Measurements from ENCODE around the gene FXYD3.

Gene FXYD3

DNA sequence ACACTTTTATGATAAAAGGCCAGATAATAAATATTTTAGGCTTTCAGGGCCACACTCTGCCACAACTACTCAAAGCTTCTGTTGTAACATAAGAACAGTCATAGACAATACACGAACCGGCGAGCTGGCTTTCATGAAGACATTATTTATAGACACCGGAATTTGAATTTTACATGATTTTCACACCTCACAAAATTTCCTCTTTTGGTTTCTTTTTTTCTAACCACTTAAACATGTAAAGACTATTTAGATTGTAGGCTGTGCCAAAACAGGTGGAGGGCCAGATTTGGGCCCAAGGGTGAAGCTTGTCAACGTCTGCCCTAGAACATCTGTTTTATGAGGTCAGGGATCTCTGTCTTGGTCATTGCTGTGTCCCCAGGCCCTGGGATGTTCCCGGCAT is 29.7 kb upstream of the FXYD3 start:
- DNase-seq (ENCODE audit: low read depth), result no peak
- no peak overlapping the region for H3K4me3 ChIP-seq (ENCODE audit: low read length)
- TF ChIP-seq CTCF (IDR thresholded peaks at IDR 0.05; ENCODE audit: insufficient read depth, low read depth, low read length, missing control alignments), result no peak

GRCh38 chr19:35086455-35086854 is 29.2 kb upstream of the FXYD3 start:
- no peak for TF ChIP-seq CTCF (IDR thresholded peaks at IDR 0.05; ENCODE audit: insufficient read depth, low read depth, low read length, missing control alignments)
- H3K4me3 ChIP-seq (ENCODE audit: low read length), result no peak overlapping the region
- DNase-seq (ENCODE audit: low read depth), result no peak

DNA sequence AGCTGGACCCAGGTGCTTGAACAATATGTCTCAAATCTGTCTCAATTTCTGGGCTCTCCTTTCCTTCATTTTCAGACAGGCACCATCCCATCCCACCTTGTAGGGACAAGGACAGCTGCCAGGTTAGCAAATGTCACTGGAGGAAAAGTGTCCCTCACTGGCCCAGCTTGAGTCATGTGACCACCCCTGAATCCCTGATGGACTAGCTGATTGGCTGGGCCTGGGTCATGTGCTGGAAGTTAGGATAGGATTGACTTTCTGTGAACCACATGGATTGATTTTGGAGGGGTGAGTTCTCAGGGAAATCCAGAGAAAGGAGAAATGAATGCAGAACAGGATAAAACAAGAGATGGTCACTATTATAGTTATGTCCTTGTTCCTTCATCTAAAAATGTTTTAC is 28.2 kb upstream of the FXYD3 start:
- DNase-seq (ENCODE audit: low read depth), result no peak
- TF ChIP-seq CTCF (IDR thresholded peaks at IDR 0.05; ENCODE audit: insufficient read depth, low read depth, low read length, missing control alignments), result no peak
- H3K4me3 ChIP-seq (ENCODE audit: low read length), result no peak overlapping the region

GRCh38 chr19:35088131-35088913 is 27.3 kb upstream of the FXYD3 start:
- H3K4me3 ChIP-seq (ENCODE audit: low read length), result no peak overlapping the region
- DNase-seq (ENCODE audit: low read depth), result peak; percentile 90
- TF ChIP-seq CTCF (IDR thresholded peaks at IDR 0.05; ENCODE audit: insufficient read depth, low read depth, low read length, missing control alignments), result no peak

DNA sequence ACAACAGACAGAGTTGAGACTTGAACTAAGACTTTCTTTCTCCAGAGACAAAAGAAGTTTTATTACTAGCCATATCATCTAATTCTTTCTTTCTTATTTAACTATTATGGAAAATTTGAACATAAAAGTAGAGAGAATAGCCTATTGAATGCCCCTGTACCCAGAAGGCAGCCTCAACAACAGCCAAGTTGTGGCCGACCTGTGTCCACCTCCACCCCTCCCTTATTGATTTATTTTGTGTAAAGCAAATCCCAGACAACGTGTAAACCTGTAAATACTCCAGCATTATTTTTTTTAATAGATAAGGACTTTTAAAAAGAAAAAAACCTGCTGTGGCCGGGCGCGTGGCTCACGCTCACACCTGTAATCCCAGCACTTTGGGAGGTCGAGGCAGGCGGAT is 26.1 kb upstream of the FXYD3 start:
- TF ChIP-seq CTCF (IDR thresholded peaks at IDR 0.05; ENCODE audit: insufficient read depth, low read depth, low read length, missing control alignments), result no peak
- no peak overlapping the region for H3K4me3 ChIP-seq (ENCODE audit: low read length)
- no peak for DNase-seq (ENCODE audit: low read depth)

DNA sequence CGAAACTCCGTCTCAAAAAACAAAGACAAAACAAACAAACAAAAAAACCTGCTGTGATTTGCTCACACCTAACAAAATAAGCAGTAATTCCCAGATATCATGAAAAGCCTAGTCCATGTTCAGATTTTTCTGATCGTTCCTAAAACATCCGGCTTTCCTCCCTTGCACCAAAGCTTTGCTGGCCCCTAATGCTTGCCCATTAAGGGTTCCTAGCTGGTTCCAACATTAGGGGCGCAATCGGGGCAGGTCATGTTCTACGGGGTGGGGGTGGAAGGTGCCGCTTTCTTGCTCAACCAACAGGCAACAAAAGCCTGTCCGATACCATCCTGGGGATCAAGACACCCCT is 25.5 kb upstream of the FXYD3 start:
- no peak for TF ChIP-seq CTCF (IDR thresholded peaks at IDR 0.05; ENCODE audit: insufficient read depth, low read depth, low read length, missing control alignments)
- H3K4me3 ChIP-seq (ENCODE audit: low read length), result no peak overlapping the region

More for the DNA sequence above, 25.5 kb upstream of the FXYD3 start:
- no peak for DNase-seq (ENCODE audit: low read depth)
